HL-60/S4 treated with retinoic acid at 250 ng/mL for 4 days and 3 days (cell line): ENCODE data around the gene ARHGAP6.

Source experiments
- in situ Hi-C: fragments of 300-500 bp; cut with MboI; formaldehyde crosslinking; loops from 2 replicates; pipeline ENCODE4 v1.7.0; 2022; ENCODE audit warnings: low sequenced_read_pairs

The ARHGAP6 gene

DNA sequence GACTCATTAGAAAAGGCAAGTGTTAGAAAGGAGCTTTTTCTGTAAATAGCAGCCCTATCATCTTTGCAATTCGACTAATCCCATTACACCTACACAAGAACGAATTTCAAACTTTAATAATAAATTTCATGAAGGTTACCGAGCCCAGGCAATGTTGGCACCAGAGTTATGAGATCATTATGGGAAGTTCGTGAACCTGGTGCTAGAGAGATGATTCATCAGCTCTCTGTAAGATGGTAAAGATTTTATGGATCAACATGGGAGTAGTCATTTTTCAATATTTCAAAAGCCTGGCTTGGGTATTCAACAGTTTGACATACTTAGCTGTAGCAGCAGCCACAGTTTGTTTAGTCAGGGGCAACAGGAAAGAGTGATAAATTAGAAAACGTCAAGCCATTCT, 336.7 kb downstream of the ARHGAP6 start:
- in situ Hi-C loops: no loop called here

GRCh38 chrX:11328134-11328533, 337.6 kb downstream of the ARHGAP6 start:
- in situ Hi-C loops: no loop called here

- in situ Hi-C loops: no loop called here
Measured at GRCh38 chrX:11321986-11322385, 343.7 kb downstream of the ARHGAP6 start.

- in situ Hi-C loops: no loop called here
Measured at GRCh38 chrX:11319806-11320520, 345.8 kb downstream of the ARHGAP6 start.

DNA sequence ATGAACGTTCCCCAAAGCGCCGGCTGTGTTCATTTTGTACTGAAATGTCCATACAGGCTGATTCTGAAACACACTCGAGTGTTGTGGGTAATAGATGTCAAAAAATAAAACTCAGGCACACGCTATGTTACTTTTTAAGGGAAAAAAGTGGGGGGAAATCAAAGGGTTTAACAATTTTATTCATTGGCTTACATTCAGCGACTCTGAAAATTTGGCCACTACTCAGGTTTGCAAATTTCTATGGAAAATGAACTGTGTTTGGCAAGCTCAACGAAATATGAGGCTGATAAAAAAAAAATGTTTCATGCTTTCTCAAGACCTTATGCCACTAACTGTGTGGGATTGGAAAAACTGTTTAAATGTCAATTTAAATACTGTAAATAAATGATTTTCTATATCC, 354.0 kb downstream of the ARHGAP6 start:
- in situ Hi-C loops: no loop called here

DNA sequence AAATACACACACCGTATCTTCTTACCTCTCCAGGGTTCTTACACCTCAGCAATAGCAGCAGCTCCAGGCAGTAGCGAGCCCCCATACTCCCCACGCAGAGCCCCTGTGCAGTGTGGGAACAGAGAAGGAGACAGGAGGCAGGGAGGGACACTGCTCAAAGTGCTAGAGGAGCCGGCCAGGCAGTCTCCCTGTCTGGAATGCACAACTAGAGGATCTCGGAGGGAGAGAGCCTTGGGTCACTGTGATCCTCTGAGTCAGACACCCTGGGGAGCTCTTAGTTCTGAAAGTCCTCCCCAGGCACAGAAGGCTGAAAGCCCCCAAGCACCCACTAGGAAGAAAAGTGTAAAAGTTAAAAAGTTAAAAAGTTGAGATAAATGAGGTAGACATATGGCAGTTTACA, 356.5 kb downstream of the ARHGAP6 start:
- in situ Hi-C loops: no loop called here

DNA sequence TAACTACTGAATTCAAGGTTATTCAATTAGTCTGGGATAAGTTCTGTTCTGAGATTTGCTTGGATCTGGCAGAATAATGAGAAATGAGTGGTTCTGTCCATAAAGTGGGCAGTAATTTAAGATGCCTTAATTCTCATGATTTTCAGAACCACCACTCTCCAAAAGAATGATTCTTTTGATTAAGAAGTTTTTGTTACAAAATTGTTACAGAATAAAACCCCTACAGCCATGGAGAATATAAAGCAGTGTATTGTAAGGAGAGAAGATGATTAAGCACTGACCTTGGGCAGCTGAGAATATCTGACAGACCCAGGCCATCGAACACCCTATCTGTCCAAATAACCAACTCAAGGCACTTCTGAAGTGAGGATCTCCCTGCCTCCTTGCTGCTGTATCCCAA, 360.1 kb downstream of the ARHGAP6 start:
- in situ Hi-C loops: no loop called here

DNA sequence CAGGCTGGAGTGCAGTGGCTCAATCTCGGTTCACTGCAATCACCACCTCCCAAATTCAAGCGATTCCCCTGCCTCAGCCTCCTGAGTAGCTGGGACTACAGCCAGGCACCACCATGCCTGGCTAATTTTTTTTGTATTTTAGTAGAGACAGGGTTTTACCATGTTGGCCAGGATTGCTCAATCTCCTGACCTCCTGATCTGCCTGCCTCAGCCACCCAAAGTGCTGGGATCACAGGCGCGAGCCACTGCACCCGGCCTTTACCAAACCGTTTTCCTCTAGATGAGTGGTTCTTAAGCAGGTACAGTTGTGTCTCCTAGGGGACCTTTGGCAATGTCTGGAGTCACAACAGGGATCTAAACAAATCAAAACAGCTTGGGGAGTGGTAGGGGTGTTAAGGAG, 360.9 kb downstream of the ARHGAP6 start:
- in situ Hi-C loops: no loop called here

DNA sequence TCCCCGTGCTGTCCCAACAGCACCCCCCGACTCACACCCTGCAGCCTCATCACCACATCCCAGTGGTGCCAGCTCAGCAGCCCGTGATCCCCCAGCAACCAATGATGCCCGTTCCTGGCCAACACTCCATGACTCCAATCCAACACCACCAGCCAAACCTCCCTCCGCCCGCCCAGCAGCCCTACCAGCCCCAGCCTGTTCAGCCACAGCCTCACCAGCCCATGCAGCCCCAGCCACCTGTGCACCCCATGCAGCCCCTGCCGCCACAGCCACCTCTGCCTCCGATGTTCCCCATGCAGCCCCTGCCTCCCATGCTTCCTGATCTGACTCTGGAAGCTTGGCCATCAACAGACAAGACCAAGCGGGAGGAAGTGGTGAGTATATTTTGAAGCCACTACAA, 367.1 kb downstream of the ARHGAP6 start:
- in situ Hi-C loops: no loop called here

GRCh38 chrX:11296051-11296450, 369.7 kb downstream of the ARHGAP6 start:
- in situ Hi-C loops: no loop called here

GRCh38 chrX:11293113-11293512, 372.6 kb downstream of the ARHGAP6 start, which contains the start of gene AMELX:
Gene AMELX, plus strand, starts transcription at chrX:11293413. Its CDS starts 1,376 bp downstream, at chrX:11294789.
- in situ Hi-C loops: no loop called here

- in situ Hi-C loops: no loop called here
Measured at GRCh38 chrX:11290416-11291102, 375.2 kb downstream of the ARHGAP6 start.

DNA sequence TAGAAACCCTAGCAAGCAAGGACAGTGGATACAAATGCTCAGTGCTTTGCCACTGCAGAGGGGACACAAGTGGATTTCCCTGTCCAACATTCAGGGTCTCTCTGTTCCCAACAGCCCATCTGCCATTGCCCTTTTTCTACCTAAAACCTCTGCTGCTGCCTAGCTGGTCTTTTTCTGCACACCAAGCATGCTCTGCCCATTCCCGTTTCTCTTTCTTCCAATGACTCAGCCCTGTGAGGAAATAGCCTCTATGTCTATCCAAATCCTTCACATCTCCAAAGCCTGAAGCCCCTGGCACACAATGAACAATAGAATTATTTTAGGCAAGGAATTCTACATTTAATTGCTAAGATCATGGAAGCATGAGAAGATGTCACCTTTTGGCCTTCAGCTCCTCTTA, 378.2 kb downstream of the ARHGAP6 start:
- in situ Hi-C loops: no loop called here

GRCh38 chrX:11285651-11286050, 380.1 kb downstream of the ARHGAP6 start:
- in situ Hi-C loops: no loop called here

- in situ Hi-C loops: no loop called here
Measured at GRCh38 chrX:11282043-11282442, 383.7 kb downstream of the ARHGAP6 start.

DNA sequence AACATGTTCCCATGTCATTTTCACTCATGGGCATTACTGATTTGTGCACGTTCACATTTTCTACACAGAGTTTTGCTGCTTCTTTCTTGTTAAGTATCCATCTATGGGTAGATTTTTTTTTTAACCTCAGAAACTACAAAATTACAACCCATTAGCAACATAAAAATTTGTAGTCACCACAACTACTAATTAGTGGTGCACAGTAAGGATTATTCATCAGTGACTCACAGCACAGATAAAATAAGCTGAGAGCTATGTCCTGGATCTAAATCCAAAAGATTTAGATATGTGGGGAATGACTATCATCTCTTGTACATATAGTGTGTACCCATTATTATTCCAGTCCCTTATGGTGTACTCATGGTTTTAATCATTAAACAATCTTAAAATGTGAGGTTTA, 392.2 kb downstream of the ARHGAP6 start:
- in situ Hi-C loops: no loop called here

GRCh38 chrX:11272863-11273262, 392.9 kb downstream of the ARHGAP6 start:
- in situ Hi-C loops: no loop called here

DNA sequence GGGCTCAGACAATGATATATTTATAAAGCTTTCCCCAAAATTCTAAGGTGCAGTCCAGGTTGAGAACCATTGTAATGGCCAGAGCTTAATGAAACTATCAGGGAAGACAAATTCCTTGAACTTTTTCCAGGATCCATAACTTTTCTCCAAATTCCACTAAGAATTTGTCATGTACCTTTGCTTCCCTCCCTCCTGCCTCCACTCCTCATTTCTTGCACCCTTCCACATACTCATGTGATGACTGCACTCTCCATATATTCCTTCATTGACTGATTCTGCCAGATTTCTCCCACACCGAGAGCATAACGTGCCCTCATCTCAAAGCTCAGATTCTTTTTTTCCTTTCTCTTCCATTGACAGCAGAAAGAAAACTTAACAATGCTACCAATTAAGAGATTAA, 393.4 kb downstream of the ARHGAP6 start:
- in situ Hi-C loops: no loop called here

GRCh38 chrX:11269996-11270395, 395.7 kb downstream of the ARHGAP6 start:
- in situ Hi-C loops: no loop called here

DNA sequence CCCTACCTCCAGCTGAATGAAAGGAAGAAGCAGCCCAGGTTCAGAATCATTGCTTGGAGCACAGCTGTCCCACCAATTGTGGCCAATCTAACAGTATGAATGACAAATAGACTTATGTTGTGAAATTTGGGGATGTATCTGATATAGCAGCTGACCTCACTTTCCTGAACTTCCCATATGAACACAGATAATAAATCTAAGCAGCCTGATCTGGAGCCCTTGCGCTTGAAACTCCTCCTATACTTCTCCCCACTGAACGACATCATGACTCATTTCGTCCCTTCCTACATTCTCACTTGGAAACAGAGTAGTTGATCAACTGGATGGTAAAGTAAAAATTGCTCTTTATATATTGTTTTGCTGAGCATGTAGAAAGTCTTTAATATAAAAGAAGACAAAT, 396.7 kb downstream of the ARHGAP6 start:
- in situ Hi-C loops: no loop called here

GRCh38 chrX:11267425-11267824, 398.3 kb downstream of the ARHGAP6 start:
- in situ Hi-C loops: no loop called here

- in situ Hi-C loops: no loop called here
Measured at GRCh38 chrX:11266573-11267003, 399.1 kb downstream of the ARHGAP6 start.
